Measurements from ENCODE around the gene ADAM17. TPM values are rescaled to one million over a fixed set of nuclear protein-coding genes. Genes with fewer than 3 reads are reported as not detected.

The ADAM17 gene
- total and polyA plus RNA-seq, 2 of the 13 experiments (the other 11 are each of a cell fraction or from before 2014, with no cell fraction given): 6.5 to 33.4 TPM

GRCh38 chr2:9490789-9491188 is 64.8 kb downstream of the ADAM17 start (continued):
- no peak for TF ChIP-seq MIXL1 (CRISPR knock-in tag; IDR thresholded peaks at IDR 0.05)
- TF ChIP-seq NONO (IDR thresholded peaks at IDR 0.05): no peak
- TF ChIP-seq NONO (CRISPR knock-in tag; conservative IDR thresholded peaks at IDR 0.05): peak; percentile 59
- TF ChIP-seq MAFF (IDR thresholded peaks at IDR 0.05; ENCODE audit: low read depth, low read length): no peak
- no peak for TF ChIP-seq ZC3H13 (CRISPR knock-in tag; IDR thresholded peaks at IDR 0.05)
- no peak for TF ChIP-seq MLLT10 (CRISPR knock-in tag; IDR thresholded peaks at IDR 0.05)
- TF ChIP-seq ZMYM2 (CRISPR knock-in tag; IDR thresholded peaks at IDR 0.05): no peak
- TF ChIP-seq BRCA1 (CRISPR knock-in tag; IDR thresholded peaks at IDR 0.05): no peak
- no peak for TF ChIP-seq SATB2 (CRISPR knock-in tag; IDR thresholded peaks at IDR 0.05)
- TF ChIP-seq SALL1 (CRISPR knock-in tag; IDR thresholded peaks at IDR 0.05): peak; percentile 69
- no peak for TF ChIP-seq TRAFD1 (CRISPR knock-in tag; IDR thresholded peaks at IDR 0.05; ENCODE audit: borderline replicate concordance)
- no peak for TF ChIP-seq ISX (CRISPR knock-in tag; conservative IDR thresholded peaks at IDR 0.05)
- TF ChIP-seq FOXP1 (IDR thresholded peaks at IDR 0.05): no peak
- TF ChIP-seq FOXP1 (CRISPR knock-in tag; IDR thresholded peaks at IDR 0.05): peak; percentile 46
- no peak for TF ChIP-seq NFRKB (IDR thresholded peaks at IDR 0.05)
- TF ChIP-seq KIAA2018 (CRISPR knock-in tag; IDR thresholded peaks at IDR 0.05; ENCODE audit: borderline replicate concordance): no peak
- no peak for TF ChIP-seq WIZ (CRISPR knock-in tag; IDR thresholded peaks at IDR 0.05)
- peak; percentile 89 for TF ChIP-seq ZNF317 (CRISPR knock-in tag; IDR thresholded peaks at IDR 0.05)
- TF ChIP-seq HOXA3 (CRISPR knock-in tag; IDR thresholded peaks at IDR 0.05): peak; percentile 28; the same call in 1 of the 2 replicates
- no peak for TF ChIP-seq ZBTB42 (CRISPR knock-in tag; IDR thresholded peaks at IDR 0.05)
- no peak for TF ChIP-seq MLXIP (CRISPR knock-in tag; IDR thresholded peaks at IDR 0.05; ENCODE audit: borderline replicate concordance)
- peak; percentile 55; the same call in 1 of the 2 replicates for TF ChIP-seq FOXA3 (CRISPR knock-in tag; IDR thresholded peaks at IDR 0.05)
